GM18519 (cell line): ENCODE data around the gene FUT1.
"Not testable (repeated sequence)": the region's sequence is repeated elsewhere in the genome, so short reads cannot be mapped to it uniquely, and the experiment has no call there.

Experiments
- ATAC-seq: cut with Tn5 transposase; IDR thresholded peaks from one replicate; pipeline ENCODE4 v1.9.1; 2021; ENCODE audit warnings: mild to moderate bottlenecking, moderate library complexity; ENCODE audit not compliant: unreplicated experiment, low FRiP score

The FUT1 gene

GRCh38 chr19:48718711-48719231 lies 33.7 kb downstream of the FUT1 start:
- no peak for ATAC-seq

- not testable (repeated sequence) for ATAC-seq
Observed at GRCh38 chr19:48718106-48718505, 34.3 kb downstream of the FUT1 start.

- no peak for ATAC-seq
Observed at GRCh38 chr19:48716562-48717291, 35.7 kb downstream of the FUT1 start.

- no peak for ATAC-seq
Observed at GRCh38 chr19:48715681-48716171, 36.7 kb downstream of the FUT1 start.

GRCh38 chr19:48714759-48715675 lies 37.4 kb downstream of the FUT1 start:
- ATAC-seq = no peak

GRCh38 chr19:48713864-48714755 lies 38.3 kb downstream of the FUT1 start:
- ATAC-seq = peak; percentile 72

- no peak for ATAC-seq
Observed at GRCh38 chr19:48713041-48713863, 39.2 kb downstream of the FUT1 start.

GRCh38 chr19:48711106-48711662 lies 41.3 kb downstream of the FUT1 start:
- no peak for ATAC-seq

GRCh38 chr19:48708471-48708870 lies 44.0 kb downstream of the FUT1 start:
- no peak for ATAC-seq

- ATAC-seq = no peak
Observed at GRCh38 chr19:48705431-48705830, 47.0 kb downstream of the FUT1 start.

GRCh38 chr19:48703316-48703715 lies 49.1 kb downstream of the FUT1 start:
- no peak for ATAC-seq

GRCh38 chr19:48702701-48703100 lies 49.7 kb downstream of the FUT1 start:
- no peak for ATAC-seq

- ATAC-seq = no peak
Observed at GRCh38 chr19:48698046-48698445, 54.4 kb downstream of the FUT1 start.
